Measurements from ENCODE around the gene STX3.

- no peak for TF ChIP-seq ZNF274 (IDR thresholded peaks at IDR 0.05; ENCODE audit: low read depth, low read length)
- no peak for TF ChIP-seq YY1 (IDR thresholded peaks at IDR 0.05; ENCODE audit: insufficient read depth, insufficient read length)
Observed at GRCh38 chr11:59801160-59801706, 46.1 kb downstream of the STX3 start.
